HG02973 (cell line): ENCODE results near the gene NECTIN1.

Source experiments
- ATAC-seq: cut with Tn5 transposase; IDR thresholded peaks from one replicate; pipeline ENCODE4 v1.9.1; 2021; ENCODE audit warnings: moderate library complexity; ENCODE audit not compliant: unreplicated experiment

NECTIN1 gene

DNA sequence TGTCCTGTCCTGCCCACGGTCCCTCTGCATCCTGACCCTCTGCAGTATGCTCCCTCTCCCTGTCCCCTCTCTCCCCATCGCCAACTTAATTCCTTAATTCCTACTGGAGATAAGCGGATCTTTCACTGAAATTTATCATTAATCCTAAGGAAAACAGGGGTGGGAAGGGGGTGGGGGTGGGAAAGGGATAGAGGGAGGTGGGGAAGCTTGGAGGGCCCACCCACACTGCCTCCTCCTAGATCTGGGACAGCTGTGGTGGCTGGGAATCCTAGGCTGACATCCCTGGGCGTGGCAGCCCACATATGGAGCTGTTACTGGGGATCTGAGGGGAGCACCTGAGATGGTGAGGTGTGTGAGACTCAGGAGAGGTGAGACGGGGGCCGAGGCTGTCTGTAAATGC, 14.4 kb downstream of the NECTIN1 start:
- ATAC-seq = no peak

GRCh38 chr11:119714189-119714588, 14.8 kb downstream of the NECTIN1 start:
- no peak for ATAC-seq

- no peak for ATAC-seq
Observed at GRCh38 chr11:119713359-119714040, 15.5 kb downstream of the NECTIN1 start.

DNA sequence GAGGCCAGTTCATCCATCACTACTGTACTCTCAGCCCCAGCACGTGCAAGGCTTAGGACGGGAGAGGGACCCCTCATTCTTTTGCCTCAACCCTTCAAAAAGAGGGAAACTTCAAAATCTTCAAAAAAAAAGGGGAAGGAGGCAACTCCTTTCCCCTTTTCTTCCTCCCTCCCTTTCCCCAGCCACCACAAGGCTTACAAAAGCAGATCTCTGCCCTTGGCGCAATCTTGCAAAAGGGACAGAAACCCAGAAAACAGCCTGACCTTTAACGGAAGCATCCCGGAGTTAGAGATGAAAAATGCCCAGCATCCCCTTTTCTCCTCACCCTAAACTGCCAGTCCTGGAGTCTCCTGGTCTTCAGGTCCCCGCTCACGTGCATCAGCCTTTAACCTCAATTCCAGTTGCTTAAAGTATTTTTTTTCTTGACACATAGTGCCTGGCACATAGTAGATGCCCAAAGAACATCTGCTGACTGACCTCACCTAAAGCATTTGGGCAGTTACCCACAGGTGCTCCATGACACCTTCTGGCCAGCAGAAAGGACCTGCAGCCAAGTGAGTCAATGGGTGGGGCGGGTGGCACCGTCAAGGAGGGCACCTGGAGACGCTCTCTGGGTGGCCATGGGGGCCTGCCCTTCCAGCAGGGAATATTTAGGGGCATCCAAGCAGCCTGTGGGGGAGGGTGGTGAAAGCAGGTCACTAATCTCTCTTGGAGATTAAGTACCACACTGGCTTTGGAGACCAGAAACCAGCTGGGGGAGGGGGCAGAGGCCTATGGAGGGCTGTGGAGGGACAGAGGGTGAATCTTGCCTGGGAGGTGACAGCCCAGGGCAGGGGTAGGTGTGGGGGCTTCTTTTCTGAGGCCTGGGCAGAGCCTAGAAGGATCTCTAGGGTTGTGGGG, 16.3 kb downstream of the NECTIN1 start:
- ATAC-seq = no peak

- ATAC-seq = no peak
Observed at GRCh38 chr11:119712006-119712405, 17.0 kb downstream of the NECTIN1 start.

DNA sequence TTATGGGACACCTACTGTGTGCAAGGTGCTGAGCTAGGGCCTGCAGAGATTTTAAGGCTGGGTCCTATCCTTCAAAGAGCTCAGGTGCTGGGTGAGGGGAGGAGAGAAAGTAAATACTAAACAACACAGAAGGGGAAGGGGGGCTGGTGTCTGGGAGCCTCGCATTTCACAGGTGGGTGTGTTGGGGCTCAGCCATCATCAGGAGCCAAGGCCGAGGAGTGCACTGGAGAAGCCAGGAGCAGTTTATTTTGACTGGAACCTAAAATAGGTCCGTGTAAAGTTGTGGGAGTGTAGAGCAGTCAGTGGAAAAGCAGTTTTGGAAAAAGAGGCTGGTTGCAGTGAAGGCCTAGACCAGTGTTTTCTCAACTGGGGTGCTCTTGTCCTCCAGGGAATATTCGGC, 17.5 kb downstream of the NECTIN1 start:
- no peak for ATAC-seq

DNA sequence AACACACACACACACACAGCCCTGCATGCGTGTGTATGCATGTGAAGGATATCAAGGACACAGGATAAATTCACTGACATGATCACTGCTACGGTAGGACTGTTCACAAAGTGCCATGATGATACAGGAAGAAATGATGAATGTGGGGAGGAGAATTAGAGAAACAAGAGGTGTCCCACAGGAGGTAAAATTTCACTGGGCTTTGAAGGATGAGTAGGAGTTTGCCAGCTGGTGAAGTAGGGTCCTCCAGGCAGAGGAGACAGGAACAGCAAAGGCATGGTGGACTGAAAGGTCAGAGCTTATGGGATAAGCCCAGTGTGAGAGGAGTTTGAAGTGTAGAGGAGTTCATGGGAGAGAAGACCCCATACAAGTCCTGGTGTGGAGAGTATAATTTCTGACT, 18.6 kb downstream of the NECTIN1 start:
- ATAC-seq = no peak

DNA sequence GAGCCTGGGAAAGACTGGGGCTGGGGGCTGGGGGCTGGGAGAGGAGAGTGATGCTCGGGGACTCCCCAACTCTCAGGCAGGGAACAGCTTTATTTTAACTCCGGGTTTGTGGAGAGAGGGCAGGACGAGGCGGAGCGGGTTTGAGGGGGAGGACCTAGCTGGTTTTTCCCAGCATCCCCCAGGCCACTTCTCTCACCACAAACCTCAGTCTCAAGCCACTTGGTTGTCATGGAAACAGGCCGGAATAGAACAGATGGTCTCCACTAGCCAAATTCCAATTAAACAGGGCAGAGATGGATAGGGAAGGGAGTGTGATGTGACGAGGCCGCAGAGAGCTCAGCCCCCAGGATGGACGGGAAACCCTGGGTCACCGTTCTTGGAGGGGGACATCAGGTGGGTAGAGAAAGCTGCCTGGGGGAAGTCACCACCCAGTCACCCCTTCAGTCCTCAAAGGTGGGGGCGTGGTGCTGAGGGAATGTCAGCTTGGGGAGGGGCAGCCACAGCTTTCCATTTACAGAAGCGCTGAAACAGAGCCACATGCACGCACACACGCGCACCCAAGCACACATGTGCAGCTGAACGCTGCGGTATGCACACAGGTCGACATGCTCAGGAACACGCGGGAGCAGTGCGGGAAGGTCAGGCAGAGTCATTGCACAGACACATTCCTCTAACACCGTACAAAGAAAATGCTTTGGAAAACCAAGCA, 19.2 kb downstream of the NECTIN1 start:
- ATAC-seq = no peak

DNA sequence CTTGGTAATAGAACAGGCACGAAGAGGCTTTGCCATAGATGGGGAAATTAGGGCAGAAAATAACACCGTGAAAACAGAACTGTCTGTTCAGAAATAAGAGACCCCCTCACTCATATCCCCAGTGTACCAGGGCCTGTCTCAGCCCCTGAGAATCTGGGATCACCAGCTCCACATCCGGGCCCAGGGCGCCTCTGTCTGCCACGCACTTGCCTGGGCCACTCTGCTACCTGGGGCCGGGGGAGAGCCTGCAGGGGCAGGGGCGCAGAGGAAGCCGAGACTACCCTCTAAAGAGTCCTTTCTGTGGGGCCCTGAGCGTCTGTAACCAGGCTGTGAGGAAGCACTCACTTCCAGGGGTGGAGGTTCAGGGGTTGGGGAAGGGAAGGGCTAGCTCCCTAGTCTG, 19.8 kb downstream of the NECTIN1 start:
- no peak for ATAC-seq

DNA sequence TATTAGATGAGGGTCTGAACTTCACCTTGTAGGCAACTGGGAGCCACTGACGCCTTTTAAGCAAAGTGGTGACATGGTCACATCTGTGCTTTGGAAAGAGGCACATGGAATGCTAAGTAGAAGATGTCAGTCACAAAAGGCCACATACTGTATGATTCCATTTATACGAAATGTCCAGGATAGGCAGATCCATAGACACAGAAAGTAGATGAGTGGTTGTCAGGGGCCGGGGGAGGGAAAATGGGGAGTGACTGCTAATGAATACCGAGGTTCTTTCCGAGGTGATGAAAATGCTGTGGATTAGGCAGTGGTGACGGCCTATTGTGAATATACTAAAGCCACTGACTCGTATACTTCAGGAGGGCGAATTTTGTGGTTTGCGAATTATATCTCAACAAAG, 20.6 kb downstream of the NECTIN1 start:
- ATAC-seq = no peak

GRCh38 chr11:119706887-119707286, 22.1 kb downstream of the NECTIN1 start:
- no peak for ATAC-seq

GRCh38 chr11:119706029-119706428, 23.0 kb downstream of the NECTIN1 start:
- no peak for ATAC-seq

DNA sequence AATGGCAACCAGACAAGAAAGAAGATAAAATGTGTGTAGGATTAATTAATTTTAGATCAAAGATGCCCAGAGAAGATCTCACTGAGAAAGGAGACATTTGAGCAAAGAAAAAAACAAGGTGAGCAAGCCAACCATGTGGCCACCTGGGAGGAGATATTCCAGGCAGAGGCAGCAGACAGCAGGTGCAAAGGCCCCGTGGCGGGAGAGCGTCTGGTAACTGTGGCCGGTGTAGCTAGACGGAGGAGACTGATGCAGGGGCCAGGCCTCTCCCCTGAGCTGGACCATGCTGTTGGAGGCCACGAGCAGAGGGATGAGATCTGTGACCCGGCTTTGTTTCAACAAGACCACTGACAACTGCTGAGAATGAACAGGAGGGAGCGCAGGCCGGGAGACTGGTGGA, 23.6 kb downstream of the NECTIN1 start:
- ATAC-seq = no peak

DNA sequence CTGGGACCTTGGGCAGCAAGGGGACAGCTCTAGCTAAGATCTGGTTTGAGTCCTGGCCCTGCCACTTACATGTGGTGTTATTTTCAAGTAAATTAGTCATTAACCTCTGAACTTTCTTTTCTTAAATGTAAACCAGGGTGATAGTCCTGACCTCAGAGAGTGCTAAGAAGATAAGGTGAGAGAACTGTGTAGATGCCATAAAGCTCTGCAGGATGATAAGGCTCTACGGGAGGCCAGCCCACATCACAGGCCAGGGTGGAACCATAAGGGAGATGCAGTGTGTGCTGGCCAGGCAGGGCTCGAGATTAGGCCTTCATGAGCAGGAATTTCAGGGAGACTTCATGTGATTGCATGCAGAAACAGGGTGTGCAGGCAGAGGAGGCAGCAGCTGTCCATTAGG, 24.2 kb downstream of the NECTIN1 start:
- no peak for ATAC-seq

DNA sequence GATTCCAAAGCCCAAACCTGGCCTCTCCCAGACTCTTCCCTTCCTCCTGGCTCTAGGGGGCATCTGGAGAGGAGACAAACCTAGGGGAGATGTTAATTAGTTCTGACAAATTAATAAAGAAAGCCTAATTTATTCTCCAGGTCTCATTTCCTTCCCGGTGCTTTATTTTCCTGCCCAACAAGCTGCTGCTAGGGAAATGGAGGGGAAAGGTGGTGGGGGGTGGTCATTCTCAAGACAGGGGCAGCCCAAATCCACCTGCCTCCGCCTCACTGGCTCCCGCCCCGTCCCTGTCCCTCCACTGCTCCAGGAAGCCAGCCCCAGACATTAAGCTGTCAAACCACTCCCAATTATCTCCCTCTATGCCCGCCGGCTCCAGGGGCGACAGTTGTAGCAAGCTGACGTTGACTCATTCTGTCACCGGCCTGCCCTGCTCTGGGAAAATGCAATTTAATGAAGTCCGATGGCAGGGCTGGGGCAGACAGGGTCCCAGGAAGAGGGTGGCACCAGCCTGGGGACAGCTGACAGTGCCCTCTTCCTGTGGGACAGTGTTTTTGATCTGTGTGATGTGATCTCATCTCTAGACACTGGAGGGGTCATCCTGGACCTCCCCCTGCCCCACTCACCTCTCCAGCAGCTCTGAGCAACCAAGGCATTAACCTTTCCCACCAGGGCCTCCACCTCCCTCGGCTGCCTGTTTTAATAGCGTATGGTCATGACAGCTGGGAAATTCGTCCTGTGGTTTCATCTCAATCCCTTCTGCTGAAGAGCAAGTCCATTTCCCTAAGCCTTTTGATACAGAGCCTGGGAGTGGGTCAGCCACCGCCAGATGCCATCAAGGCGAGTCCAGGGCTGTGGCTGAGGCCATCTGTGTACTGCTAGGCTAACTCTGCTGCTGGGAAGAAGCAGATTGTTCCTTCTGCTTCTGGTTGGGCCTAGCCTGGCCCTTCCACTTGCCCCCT, 27.1 kb downstream of the NECTIN1 start:
- no peak for ATAC-seq

DNA sequence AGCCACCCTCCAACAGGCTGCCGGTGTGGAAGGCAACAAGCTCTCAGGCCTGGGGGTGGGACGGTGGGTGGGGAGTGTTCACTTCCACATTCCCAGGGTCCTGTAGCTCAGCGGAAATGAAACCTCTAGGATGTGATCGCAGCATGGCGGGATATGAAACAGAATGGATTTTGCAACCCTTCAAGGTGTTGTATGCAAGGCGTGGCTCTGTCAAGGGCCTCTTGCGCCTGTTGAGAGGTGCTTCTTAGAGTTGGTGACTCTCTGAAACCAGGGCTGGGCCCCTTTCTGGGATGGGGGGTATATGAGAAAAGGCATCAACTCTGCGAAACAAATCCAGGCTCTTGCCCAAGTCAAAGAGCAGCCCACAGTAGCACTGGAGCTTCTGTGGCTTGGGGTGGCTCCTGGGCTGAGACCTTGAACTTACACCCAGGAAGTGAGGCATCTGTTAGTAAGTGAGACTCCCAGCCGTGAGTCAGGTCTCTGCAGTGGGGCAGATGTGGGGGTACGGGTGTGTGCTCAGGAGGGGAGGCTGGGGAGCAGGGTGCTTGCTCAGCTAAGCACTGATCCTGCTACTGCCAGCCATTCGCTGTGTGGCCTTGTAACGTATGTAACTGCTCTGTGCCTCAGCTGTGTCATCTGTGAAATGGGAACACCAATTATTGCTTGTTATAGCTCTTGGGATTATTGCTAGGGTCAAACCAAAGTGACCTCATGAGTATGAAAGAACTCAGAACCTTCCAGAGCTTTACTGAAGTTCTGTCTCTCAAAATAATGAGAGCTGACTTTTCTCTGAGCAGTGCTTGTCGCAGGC, 28.3 kb downstream of the NECTIN1 start:
- no peak for ATAC-seq

- ATAC-seq = no peak
Observed at GRCh38 chr11:119700030-119700429, 29.0 kb downstream of the NECTIN1 start.

DNA sequence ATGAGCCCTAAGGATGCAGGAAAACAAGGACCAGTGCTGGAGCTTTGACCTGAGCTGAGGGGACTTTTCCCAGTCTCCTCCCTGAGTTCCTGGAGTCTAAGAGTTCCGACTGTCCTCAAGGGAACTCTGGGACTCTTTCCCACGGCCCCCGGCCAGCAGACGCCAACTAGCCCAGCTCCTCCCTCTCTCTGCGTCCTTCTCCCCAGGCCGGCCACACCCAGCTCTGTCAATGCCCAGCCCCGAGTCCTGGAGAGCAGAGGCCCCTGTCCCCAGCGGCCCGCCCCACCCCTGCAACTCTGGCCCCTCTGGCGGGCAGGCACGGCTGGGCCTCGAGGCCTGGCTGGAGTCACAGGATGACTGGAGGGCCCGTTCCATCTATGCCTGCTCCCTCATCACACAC, 29.8 kb downstream of the NECTIN1 start:
- no peak for ATAC-seq

- no peak for ATAC-seq
Observed at GRCh38 chr11:119697882-119698281, 31.1 kb downstream of the NECTIN1 start.

DNA sequence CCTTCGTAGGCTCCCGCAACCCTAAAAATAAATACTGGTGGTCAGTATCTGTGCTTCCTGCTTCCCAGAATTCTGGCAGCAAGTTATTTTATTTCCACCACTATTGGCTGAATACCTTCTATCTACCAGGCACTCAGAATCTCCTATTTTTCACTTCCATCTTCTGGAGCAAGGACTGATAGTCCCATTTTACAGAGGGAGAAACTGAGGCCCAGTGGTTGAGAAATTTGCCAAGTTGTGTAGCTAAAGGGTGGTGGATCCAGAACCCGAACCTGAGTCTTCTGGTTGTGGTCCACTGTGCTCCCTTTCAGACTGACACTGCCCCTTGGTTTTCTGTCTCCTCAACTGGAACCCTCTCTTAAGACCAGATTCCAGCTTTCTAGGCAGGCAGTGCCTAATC, 31.6 kb downstream of the NECTIN1 start:
- ATAC-seq = no peak
